ENCODE measurements around the gene ZNF322.
"Not testable (repeated sequence)": the region's sequence is repeated elsewhere in the genome, so short reads cannot be mapped to it uniquely, and the experiment has no call there.

The ZNF322 gene, protein sequence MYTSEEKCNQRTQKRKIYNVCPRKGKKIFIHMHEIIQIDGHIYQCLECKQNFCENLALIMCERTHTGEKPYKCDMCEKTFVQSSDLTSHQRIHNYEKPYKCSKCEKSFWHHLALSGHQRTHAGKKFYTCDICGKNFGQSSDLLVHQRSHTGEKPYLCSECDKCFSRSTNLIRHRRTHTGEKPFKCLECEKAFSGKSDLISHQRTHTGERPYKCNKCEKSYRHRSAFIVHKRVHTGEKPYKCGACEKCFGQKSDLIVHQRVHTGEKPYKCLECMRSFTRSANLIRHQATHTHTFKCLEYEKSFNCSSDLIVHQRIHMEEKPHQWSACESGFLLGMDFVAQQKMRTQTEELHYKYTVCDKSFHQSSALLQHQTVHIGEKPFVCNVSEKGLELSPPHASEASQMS

DNA sequence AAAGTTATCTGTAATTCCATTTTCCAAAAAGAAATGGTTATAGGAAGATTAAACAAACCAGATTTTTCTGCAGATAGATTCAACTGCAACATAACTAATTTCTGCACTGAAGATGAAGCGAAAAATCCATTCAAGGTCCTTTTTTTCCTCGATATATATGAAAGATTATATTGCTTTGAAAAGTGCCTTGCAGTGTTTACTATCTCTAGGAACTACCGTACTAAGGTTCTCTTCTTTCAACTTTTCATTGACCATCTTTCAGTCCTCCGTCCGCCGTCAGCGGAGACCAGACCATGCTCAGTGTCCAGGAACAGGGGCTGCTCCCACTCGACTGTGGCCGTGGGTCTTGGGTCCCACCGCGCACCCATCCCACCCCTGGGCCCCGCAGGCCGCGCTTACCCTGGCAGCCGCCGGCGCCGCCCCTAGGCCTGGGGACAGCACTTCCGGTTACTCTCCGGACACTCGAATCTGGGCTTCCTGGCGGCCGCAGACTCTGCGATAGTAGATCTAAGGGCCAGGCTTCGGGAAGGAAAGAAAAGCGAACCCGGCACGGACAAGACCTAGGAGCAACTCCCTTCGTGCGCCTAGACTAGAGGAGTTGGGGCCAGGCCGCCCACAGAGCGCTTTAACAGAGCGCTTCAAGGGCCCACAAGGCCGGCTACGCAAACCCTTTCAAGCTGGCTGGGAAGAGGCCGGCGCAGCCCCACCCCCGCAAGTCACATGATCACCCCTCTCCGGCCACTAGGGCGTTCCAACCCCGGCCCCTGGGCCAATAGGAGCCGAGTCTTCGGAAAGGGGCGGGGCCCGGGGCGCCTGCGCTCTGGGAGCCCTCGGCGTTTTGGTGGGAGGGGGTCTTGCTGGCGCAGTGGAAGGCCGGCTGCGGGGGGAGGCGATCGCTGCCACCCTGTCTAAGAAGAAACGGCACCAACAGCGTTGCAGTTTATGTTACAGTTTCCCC, at the start of gene ZNF322:
ZNF322 (minus strand) TSS at position 705 of the 958 bp plus-strand sequence. CDS start 21,193 bp downstream, outside the sequence.
- TF ChIP-seq ZNF384 (IDR thresholded peaks at IDR 0.05): no peak
- TF ChIP-seq FOXM1 (IDR thresholded peaks at IDR 0.05; ENCODE audit: borderline replicate concordance): no peak
- no peak for TF ChIP-seq NFRKB (IDR thresholded peaks at IDR 0.05)
- TF ChIP-seq ELF4 (IDR thresholded peaks at IDR 0.05): peak; percentile 28; the same call in 1 of the 2 replicates
- no peak for TF ChIP-seq TARDBP (IDR thresholded peaks at IDR 0.05)
- no peak for TF ChIP-seq FOXA1 (IDR thresholded peaks at IDR 0.05)
- TF ChIP-seq L3MBTL2 (conservative IDR thresholded peaks at IDR 0.05): peak; percentile 62
- peak; percentile 96 for DNase-seq (ENCODE audit: extremely low spot score)
- ChIA-PET POLR2A (no interaction called here), CTCF (no interaction called here)

- DNase-seq (ENCODE audit: extremely low spot score); CTCF ChIA-PET; POLR2A ChIA-PET: not testable (repeated sequence)
Measured at GRCh38 chr6:26705780-26706179, 46.2 kb upstream of the ZNF322 start.

DNA sequence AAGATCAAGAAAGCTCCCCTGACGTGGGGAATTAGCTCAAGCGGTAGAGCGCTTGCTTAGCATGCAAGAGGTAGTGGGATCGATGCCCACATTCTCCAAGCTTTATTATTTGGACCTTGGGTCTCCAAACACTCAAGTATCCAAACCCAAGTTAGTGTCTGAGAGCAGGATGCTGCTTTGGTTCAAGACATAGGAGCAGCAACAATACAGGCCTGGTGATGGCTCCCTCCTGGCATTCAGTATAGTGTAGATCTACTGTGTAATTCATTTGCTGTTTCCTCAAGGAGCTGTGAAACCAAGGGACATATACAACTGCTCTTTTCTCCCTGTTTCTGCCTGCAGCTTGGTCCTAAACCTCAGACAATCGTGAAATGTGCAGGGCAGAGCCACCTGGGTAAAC, 45.8 kb upstream of the ZNF322 start:
- POLR2A ChIA-PET; CTCF ChIA-PET; DNase-seq (ENCODE audit: extremely low spot score): not testable (repeated sequence)

DNA sequence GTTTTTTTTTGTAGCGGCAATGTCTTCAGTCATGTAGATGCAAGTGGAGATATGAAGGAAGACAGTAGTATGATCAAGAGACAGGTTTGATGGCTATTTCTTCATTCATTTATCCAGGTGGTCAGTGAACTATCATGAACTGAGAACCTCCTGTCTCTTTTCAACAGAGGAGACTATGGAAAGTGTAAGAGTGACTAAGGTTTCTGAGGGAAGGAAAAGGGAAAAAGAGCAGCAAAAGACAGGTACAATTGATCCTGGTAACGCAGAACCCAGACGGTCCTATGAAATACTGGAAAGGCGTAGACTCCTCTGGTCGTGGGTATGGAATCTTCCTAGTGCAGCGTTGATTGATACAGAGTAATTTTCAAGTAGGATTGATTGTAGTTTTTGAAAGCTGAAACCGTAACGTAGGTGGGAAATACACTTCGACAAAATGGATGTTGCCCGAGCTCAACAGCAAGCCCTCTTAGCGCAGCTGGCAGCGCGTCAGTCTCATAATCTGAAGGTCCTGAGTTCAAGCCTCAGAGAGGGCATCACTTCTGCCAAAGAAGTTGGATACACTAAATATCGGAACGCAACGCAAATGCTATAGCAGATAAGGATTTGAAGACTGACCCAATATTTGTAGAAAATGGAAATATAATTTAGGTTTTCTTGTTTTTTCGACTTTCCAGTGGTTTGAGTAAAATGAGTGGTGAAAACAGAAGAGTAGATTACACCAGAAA, 41.6 kb upstream of the ZNF322 start:
- DNase-seq (ENCODE audit: extremely low spot score); POLR2A ChIA-PET; CTCF ChIA-PET: not testable (repeated sequence)

DNA sequence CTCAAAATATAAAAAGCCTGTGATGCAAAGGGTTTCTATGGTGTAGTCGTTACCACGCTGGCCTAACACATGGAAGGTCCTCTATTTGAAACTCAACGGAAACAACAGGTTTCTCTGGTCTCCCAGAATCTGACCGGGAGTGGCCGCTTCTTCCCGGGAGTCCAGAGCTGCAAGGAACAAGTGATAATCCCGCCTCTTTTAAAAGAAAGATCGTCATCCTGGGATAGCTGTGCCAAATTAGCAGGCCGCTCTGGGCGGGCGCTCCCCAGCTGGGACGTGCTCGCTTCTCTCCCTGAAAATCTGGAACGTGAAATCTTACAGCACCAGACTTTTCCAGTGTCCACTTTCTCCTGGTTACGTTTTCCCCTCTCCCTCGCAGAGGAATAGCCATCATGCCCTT, 38.0 kb upstream of the ZNF322 start:
- DNase-seq (ENCODE audit: extremely low spot score); CTCF ChIA-PET; POLR2A ChIA-PET: not testable (repeated sequence)

DNA sequence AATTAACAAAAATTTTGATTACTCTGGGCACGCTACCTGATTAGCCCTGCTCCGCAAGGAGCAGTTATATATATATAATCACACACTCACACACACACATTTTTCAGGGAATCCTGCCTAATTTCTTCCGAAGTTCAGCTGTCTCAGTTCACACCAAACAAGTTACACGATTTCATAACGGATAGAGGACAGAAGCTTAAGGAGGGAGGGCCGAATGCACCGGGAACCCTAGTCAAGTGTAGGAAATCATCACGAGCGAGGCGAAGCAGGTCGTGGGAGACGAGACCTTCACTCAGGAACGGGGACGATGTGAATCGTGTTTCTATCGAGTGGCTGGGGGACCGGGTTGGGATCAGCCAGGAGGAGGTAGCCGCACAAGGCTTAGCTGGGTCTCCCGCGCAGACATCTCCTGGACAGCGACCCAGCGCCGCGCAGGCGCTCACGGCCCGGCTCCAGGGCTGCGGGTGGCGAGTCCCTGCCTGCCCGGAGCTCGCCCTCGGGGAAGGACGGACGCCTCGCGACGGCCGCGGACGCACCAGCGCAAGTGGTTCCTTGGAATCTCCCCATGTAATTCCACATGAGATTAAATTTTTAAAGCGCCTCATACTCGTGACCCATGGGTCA, 29.9 kb upstream of the ZNF322 start:
- CTCF ChIA-PET; POLR2A ChIA-PET; DNase-seq (ENCODE audit: extremely low spot score): not testable (repeated sequence)

GRCh38 chr6:26682435-26683042, 23.0 kb upstream of the ZNF322 start:
- CTCF ChIA-PET; DNase-seq (ENCODE audit: extremely low spot score); POLR2A ChIA-PET: not testable (repeated sequence)

DNA sequence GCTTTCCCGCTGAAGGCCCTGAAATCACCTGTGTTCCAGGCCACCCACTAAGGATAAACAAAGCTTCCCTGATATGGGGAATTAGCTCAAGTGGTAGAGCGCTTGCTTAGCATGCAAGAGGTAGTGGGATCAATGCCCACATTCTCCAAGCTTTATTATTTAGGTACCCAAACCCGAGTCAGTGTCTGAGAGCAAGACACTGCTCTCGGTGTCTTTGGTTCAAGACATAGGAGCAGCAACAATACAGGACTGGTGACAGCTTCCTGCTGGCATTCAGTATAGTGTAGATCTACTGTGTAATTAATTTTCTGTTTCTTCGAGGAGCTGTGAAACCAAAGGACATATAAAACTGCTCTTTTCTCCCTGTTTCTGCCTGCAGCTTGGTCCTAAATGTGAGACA, 13.7 kb upstream of the ZNF322 start:
- POLR2A ChIA-PET; CTCF ChIA-PET; DNase-seq (ENCODE audit: extremely low spot score): not testable (repeated sequence)

- DNase-seq (ENCODE audit: extremely low spot score); POLR2A ChIA-PET; CTCF ChIA-PET: not testable (repeated sequence)
Measured at GRCh38 chr6:26670558-26670957, 11.0 kb upstream of the ZNF322 start.

DNA sequence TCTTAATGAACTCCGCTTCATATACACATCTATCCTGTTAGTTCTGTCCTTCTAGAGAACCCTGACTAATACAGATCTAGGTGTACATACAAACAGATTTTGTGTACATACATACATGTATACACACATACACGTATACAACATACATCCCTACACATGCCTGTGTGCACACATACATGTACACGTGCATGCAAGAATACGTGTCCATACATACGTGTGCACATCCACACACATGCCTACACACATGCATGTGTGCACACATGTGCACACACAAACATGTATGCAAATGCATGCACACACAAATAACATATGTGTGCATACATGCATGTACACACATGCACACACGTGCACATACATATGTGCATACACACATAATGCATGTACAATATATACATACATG, 10.5 kb upstream of the ZNF322 start:
- POLR2A ChIA-PET; DNase-seq (ENCODE audit: extremely low spot score); CTCF ChIA-PET: not testable (repeated sequence)

- DNase-seq (ENCODE audit: extremely low spot score): peak; percentile 42
- POLR2A ChIA-PET: no interaction called here
- TF ChIP-seq SUZ12 (IDR thresholded peaks at IDR 0.05): no peak
- CTCF ChIA-PET: no interaction called here
Measured at GRCh38 chr6:26660000-26660361, 435 bp upstream of the ZNF322 start.
